Astrocyte (in vitro differentiated cells and primary cell): ENCODE measurements around the gene CELSR3.

ENCODE experiments used
- CTCF ChIP-seq: IDR thresholded peaks from 2 replicates; pipeline ENCODE4 v1.5.1; 2011; ENCODE audit warnings: low read depth, mild to moderate bottlenecking, inconsistent platforms, low read length, moderate library complexity; ENCODE audit not compliant: insufficient read depth
- EZH2 ChIP-seq: IDR thresholded peaks from 2 replicates; pipeline ENCODE4 v1.6.1; 2012; ENCODE audit warnings: mild to moderate bottlenecking, low read length, inconsistent platforms; ENCODE audit not compliant: insufficient read depth

GRCh38 chr3:48656841-48657281, 5.8 kb downstream of the CELSR3 start:
- TF ChIP-seq EZH2 (no peak), CTCF (no peak)
